Endodermal cell (in vitro differentiated cells): ENCODE measurements around the gene SPATS2. TPM values are rescaled to one million over a fixed set of nuclear protein-coding genes. Genes with fewer than 3 reads are reported as not detected.

Experiments
- DNase-seq: peaks from one replicate; pipeline ENCODE4 v3.0.0-alpha.2; 2017
- H3K27ac ChIP-seq: 2 replicates; pipeline ENCODE4 v1.5.1; 2013; ENCODE audit warnings: mild to moderate bottlenecking, low read depth, low read length, moderate library complexity
- H3K27me3 ChIP-seq: 2 replicates; pipeline ENCODE4 v1.6.1; 2013; ENCODE audit warnings: mild to moderate bottlenecking, low read length, moderate library complexity; ENCODE audit not compliant: insufficient read depth, control insufficient read depth, poor library complexity, severe bottlenecking
- H3K36me3 ChIP-seq: 2 replicates; pipeline ENCODE4 v1.7.0; 2013; ENCODE audit warnings: mild to moderate bottlenecking, low read length, moderate library complexity; ENCODE audit not compliant: control insufficient read depth, insufficient read depth
- H3K4me1 ChIP-seq: one replicate; pipeline ENCODE4 v1.7.0; 2013; ENCODE audit warnings: low read length; ENCODE audit not compliant: control insufficient read depth, insufficient read depth
- H3K4me3 ChIP-seq: 2 replicates; pipeline ENCODE4 v1.5.1; 2013; ENCODE audit warnings: mild to moderate bottlenecking, low read length, moderate library complexity
- H3K9ac ChIP-seq: 2 replicates; pipeline ENCODE4 v1.6.1; 2013; ENCODE audit warnings: mild to moderate bottlenecking, low read length, moderate library complexity; ENCODE audit not compliant: poor library complexity, severe bottlenecking; ENCODE audit errors: extremely low read depth
- H3K9me3 ChIP-seq: 2 replicates; pipeline ENCODE4 v1.6.1; 2013; ENCODE audit warnings: mild to moderate bottlenecking, low read length, moderate library complexity; ENCODE audit not compliant: control insufficient read depth
- H3K27ac Mint-ChIP-seq: 2 replicates; pipeline ENCODE4 v1.8.0; 2020; ENCODE audit warnings: mixed read lengths
- H3K27me3 Mint-ChIP-seq: 2 replicates; pipeline ENCODE4 v1.8.0; 2021; ENCODE audit warnings: mild to moderate bottlenecking, mixed read lengths; ENCODE audit not compliant: insufficient read depth
- H3K36me3 Mint-ChIP-seq: 2 replicates; pipeline ENCODE4 v1.8.0; 2020; ENCODE audit warnings: low read depth, mixed read lengths
- H3K4me1 Mint-ChIP-seq: 2 replicates; pipeline ENCODE4 v1.8.0; 2020; ENCODE audit warnings: mixed read lengths
- H3K4me3 Mint-ChIP-seq: 2 replicates; pipeline ENCODE4 v1.8.0; 2020; ENCODE audit warnings: mild to moderate bottlenecking, moderate library complexity, mixed read lengths
- H3K9me3 Mint-ChIP-seq: 2 replicates; pipeline ENCODE4 v1.8.0; 2020; ENCODE audit warnings: mild to moderate bottlenecking, mixed read lengths
- WGBS, 2 experiments: methylation state at CpG; one replicate each; pipeline versions ENCODE4 v1.1.5 to v1.1.7; 2013; ENCODE audit warnings: missing lambda C conversion rate in 2 of 2, mixed read lengths in 1 of 2; ENCODE audit not compliant: insufficient coverage in 1 of 2, insufficient read length in 1 of 2; 5-methylcytosine and 5-hydroxymethylcytosine counted together
- total RNA-seq, 2 donors: library from RNA; stranded (reverse); fragmentation: NEBNext Ultra II Directional in 1 of 2; extraction: Animal tissue kit (Norgen Biotek cat#: 25700) in 1 of 2; gene quantifications; 2 replicates in 1 of 2; 3 replicates in 1 of 2; pipeline ENCODE4 v1.2.1, GENCODE V29; 2021
- TF ChIP-seq, protein P1 (sequence below): fragments of 200-600 bp; sonication (generic); conservative IDR thresholded peaks from 2 replicates; pipeline ENCODE4 v1.5.0; 2021; ENCODE audit warnings: antibody characterized with exemption, mild to moderate bottlenecking

Gene SPATS2
- total RNA-seq, 2 donors from 2014 or later: 50.2 to 64.8 TPM

DNA sequence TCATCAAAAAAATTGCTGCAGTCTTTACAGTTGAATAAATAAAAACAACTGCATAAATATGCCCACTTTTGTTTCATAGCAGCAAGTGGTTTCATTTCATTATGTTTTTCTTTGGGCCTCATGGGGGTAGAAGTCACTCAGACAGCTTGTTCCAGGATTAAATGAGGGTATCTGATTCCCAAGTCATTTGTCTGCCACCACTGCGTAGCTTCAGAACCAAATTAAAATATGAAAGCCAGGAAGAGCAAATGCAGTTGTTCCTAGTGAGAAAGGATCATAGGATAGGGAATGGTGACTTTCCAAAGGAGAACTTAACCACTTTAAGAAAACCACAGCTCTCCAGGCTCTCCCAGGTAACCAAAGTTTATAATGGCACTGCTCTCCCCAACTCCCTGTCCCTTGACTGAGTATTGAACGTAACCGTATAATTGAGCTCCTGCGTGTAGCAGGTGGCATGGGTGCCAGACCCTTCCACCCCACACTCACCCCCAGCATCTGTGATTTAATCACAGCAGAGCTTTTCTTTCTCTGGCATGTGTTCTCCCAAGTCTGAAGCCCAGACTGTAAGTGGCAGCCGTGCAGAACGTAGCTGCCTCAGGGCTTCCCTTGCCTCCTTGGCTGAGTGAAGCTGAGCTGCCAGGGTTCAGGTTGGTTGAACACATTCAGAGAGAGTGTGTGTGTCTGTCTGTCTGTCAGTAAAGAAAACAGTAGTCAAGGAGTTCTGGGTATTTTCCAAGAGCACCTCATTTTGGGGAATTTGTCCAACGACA, 160.3 kb downstream of the SPATS2 start:
- no peak overlapping the region for H3K9ac ChIP-seq
- no peaks in the 10 kb centered on the region for H3K27me3 Mint-ChIP-seq
- H3K27me3 ChIP-seq: no peaks in the 10 kb centered on the region
- no peaks in the 10 kb centered on the region for H3K4me1 ChIP-seq
- TF ChIP-seq, protein P1, sequence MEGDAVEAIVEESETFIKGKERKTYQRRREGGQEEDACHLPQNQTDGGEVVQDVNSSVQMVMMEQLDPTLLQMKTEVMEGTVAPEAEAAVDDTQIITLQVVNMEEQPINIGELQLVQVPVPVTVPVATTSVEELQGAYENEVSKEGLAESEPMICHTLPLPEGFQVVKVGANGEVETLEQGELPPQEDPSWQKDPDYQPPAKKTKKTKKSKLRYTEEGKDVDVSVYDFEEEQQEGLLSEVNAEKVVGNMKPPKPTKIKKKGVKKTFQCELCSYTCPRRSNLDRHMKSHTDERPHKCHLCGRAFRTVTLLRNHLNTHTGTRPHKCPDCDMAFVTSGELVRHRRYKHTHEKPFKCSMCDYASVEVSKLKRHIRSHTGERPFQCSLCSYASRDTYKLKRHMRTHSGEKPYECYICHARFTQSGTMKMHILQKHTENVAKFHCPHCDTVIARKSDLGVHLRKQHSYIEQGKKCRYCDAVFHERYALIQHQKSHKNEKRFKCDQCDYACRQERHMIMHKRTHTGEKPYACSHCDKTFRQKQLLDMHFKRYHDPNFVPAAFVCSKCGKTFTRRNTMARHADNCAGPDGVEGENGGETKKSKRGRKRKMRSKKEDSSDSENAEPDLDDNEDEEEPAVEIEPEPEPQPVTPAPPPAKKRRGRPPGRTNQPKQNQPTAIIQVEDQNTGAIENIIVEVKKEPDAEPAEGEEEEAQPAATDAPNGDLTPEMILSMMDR: no peak
- WGBS, 2 experiments: 95 to 100% methylated on average over 1 to 7 of the region's 7 CpGs
- H3K4me3 Mint-ChIP-seq: no peak overlapping the region
- no peak overlapping the region for H3K27ac ChIP-seq
- DNase-seq: no peak
- H3K36me3 Mint-ChIP-seq: peaks cover 49% of the 10 kb centered on the region
- no peaks in the 10 kb centered on the region for H3K9me3 ChIP-seq
- no peak overlapping the region for H3K4me3 ChIP-seq
- H3K27ac Mint-ChIP-seq: no peak overlapping the region
- H3K9me3 Mint-ChIP-seq: peaks cover 3% of the 10 kb centered on the region
- peaks cover 5% of the 10 kb centered on the region for H3K4me1 Mint-ChIP-seq
- H3K36me3 ChIP-seq: peaks cover 42% of the 10 kb centered on the region

DNA sequence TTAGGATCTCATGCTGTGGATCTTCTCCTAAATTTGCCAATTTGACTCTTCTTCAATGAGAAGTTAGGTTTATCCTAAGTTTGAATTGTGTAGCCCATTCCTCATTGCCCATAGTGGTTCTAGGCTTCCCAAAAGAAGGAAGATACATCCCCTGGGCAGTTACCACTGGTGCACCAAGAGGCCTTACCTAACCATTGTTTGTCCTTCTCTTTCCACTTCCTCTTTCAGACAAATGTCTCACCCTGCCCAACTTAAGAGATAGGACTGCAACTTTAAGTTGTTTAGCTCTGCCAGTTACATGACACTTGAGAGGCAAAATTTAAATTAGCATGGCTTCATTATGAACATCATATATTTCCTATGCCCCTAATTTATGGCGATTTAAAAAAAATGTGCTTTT, 162.2 kb downstream of the SPATS2 start:
- Mint-ChIP-seq H3K27me3 (peaks cover 6% of the 10 kb centered on the region), H3K36me3 (peaks cover 40% of the 10 kb centered on the region), H3K4me1 (peaks cover 5% of the 10 kb centered on the region), H3K4me3 (no peak overlapping the region), H3K27ac (no peak overlapping the region), H3K9me3 (peaks cover 3% of the 10 kb centered on the region)
- DNase-seq: no peak
- 91 to 100% methylated on average over 1 of the region's 1 CpG for WGBS, 2 experiments
- TF ChIP-seq, protein P1: no peak
- H3K9ac ChIP-seq: no peak overlapping the region
- no peaks in the 10 kb centered on the region for H3K27me3 ChIP-seq
- no peak overlapping the region for H3K4me3 ChIP-seq
- no peaks in the 10 kb centered on the region for H3K9me3 ChIP-seq
- no peak overlapping the region for H3K27ac ChIP-seq
- H3K36me3 ChIP-seq: peaks cover 28% of the 10 kb centered on the region
- H3K4me1 ChIP-seq: no peaks in the 10 kb centered on the region

DNA sequence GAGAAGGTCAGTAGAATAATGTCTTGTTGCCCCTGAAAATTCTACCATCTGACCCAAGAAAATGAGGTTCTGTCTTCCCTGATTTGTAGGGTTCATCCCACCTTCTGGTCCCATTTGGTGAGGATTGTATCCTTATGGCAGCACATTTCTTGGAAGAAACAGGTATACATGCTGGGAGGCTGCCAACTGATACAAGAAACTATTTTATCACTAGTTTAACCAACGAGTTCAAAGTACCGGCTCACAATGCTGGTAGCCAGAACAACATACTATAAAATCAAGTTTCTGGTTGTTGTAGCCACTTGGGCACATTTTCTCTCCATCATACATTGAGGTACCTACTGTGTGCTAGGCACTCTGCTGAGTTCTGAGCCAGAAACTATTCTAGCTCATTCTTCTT, 164.5 kb downstream of the SPATS2 start:
- Histone ChIP-seq H3K4me1 (no peaks in the 10 kb centered on the region), H3K9me3 (no peaks in the 10 kb centered on the region), H3K27ac (no peak overlapping the region), H3K4me3 (no peak overlapping the region), H3K36me3 (peaks cover 10% of the 10 kb centered on the region), H3K9ac (no peak overlapping the region), H3K27me3 (peaks cover 19% of the 10 kb centered on the region)
- DNase-seq: no peak
- H3K4me1 Mint-ChIP-seq: no peaks in the 10 kb centered on the region
- WGBS, 2 experiments: 91 to 100% methylated on average over 2 of the region's 2 CpGs
- peaks cover 29% of the 10 kb centered on the region for H3K27me3 Mint-ChIP-seq
- H3K9me3 Mint-ChIP-seq: peaks cover 3% of the 10 kb centered on the region
- TF ChIP-seq, protein P1: no peak
- no peak overlapping the region for H3K4me3 Mint-ChIP-seq
- H3K36me3 Mint-ChIP-seq: peaks cover 20% of the 10 kb centered on the region
- H3K27ac Mint-ChIP-seq: no peak overlapping the region
